Thyroid gland (tissue), 4 donors: Measurements from ENCODE around the gene EMILIN3. TPM values are rescaled to one million over a fixed set of nuclear protein-coding genes. Genes with fewer than 3 reads are reported as not detected.

Experiments used
- DNase-seq, 2 donors: peaks; one replicate each; pipeline ENCODE4 v3.0.0-alpha.2; 2019
- H3K27ac ChIP-seq, 3 donors: fragments of 200-600 bp; sonication (generic); 1 replicate in 2 of 3; 2 replicates in 1 of 3; pipeline ENCODE4 v1.5.1; 2016 to 2019; ENCODE audit warnings: mild to moderate bottlenecking in 1 of 3, moderate library complexity in 1 of 3
- H3K27me3 ChIP-seq: fragments of 200-600 bp; sonication (generic); one replicate; pipeline ENCODE4 v1.5.1; 2019
- H3K36me3 ChIP-seq, 2 donors: fragments of 200-600 bp; sonication (generic); one replicate each; pipeline ENCODE4 v1.5.1; 2016 to 2019
- H3K4me1 ChIP-seq, 2 donors: fragments of 200-600 bp; sonication (generic); one replicate each; pipeline ENCODE4 v1.5.1; 2017 to 2019
- H3K4me3 ChIP-seq, 3 donors: fragments of 200-600 bp; sonication (generic); replicated peaks in 1 of 3; 1 replicate in 2 of 3; 2 replicates in 1 of 3; pipeline ENCODE4 v1.5.1; 2016; ENCODE audit warnings: mild to moderate bottlenecking in 1 of 3
- H3K9me3 ChIP-seq: fragments of 200-600 bp; sonication (generic); one replicate; pipeline ENCODE4 v1.5.1; 2017
- POLR2A ChIP-seq, 2 donors: fragments of 450-650 bp; IDR thresholded peaks; one replicate each; pipeline ENCODE4 v1.6.1; 2017; ENCODE audit warnings: antibody characterized with exemption in 2 of 2, mild to moderate bottlenecking in 2 of 2, moderate library complexity in 1 of 2
- WGBS, 2 donors: methylation state at CpG; one replicate each; pipeline ENCODE4 v1.1.5; 2017; 5-methylcytosine and 5-hydroxymethylcytosine counted together
- intact Hi-C: fragments of 100-400 bp; cut with DNase I; formaldehyde crosslinking; loops from one replicate; pipeline ENCODE4 v1.15.1; 2023
- total RNA-seq, 4 donors: library from RNA; depleted of rRNA; stranded (reverse); fragments of >200 nt; gene quantifications; one replicate each; pipeline ENCODE4 v1.2.3, GENCODE V29; 2016
- TF ChIP-seq, protein P1 (sequence below), 6 experiments: fragments of 200-600 bp in 3 of 6; fragments of 450-650 bp in 3 of 6; sonication (generic) in 3 of 6; IDR thresholded peaks; one replicate each; pipeline ENCODE4 v1.5.1; 2016 to 2019; ENCODE audit warnings: antibody characterized with exemption in 6 of 6, mild to moderate bottlenecking in 2 of 6, inconsistent platforms in 1 of 6, moderate library complexity in 1 of 6

EMILIN3 gene
- total RNA-seq, 4 donors from 2014 or later = 0.27 to 1.3 (median 0.61) TPM

- TF ChIP-seq, protein P1, sequence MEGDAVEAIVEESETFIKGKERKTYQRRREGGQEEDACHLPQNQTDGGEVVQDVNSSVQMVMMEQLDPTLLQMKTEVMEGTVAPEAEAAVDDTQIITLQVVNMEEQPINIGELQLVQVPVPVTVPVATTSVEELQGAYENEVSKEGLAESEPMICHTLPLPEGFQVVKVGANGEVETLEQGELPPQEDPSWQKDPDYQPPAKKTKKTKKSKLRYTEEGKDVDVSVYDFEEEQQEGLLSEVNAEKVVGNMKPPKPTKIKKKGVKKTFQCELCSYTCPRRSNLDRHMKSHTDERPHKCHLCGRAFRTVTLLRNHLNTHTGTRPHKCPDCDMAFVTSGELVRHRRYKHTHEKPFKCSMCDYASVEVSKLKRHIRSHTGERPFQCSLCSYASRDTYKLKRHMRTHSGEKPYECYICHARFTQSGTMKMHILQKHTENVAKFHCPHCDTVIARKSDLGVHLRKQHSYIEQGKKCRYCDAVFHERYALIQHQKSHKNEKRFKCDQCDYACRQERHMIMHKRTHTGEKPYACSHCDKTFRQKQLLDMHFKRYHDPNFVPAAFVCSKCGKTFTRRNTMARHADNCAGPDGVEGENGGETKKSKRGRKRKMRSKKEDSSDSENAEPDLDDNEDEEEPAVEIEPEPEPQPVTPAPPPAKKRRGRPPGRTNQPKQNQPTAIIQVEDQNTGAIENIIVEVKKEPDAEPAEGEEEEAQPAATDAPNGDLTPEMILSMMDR (IDR thresholded peaks at IDR 0.05) = no peak
- no peak for TF ChIP-seq POLR2A (IDR thresholded peaks at IDR 0.05)
- intact Hi-C loops = no loop called here
- WGBS, 2 donors = 93% methylated on average over 11 to 13 of the region's 13 CpGs
- H3K9me3 ChIP-seq = no peaks in the 10 kb centered on the region
- H3K4me3 ChIP-seq = no peak overlapping the region
- H3K4me1 ChIP-seq = peaks cover 5 to 23% of the 10 kb centered on the region in 2 donors
- no peak for DNase-seq
- no peak overlapping the region for H3K27ac ChIP-seq
- no peaks in the 10 kb centered on the region for H3K36me3 ChIP-seq
- peaks cover 14% of the 10 kb centered on the region for H3K27me3 ChIP-seq
These were observed 2.3 kb downstream of the EMILIN3 start for GRCh38 chr20:41364236-41364855.

- 95 to 100% methylated on average over 2 to 6 of the region's 7 CpGs for WGBS, 2 donors
- intact Hi-C loops = no loop called here
- H3K27ac ChIP-seq = no peak overlapping the region
- TF ChIP-seq POLR2A (IDR thresholded peaks at IDR 0.05) = no peak
- TF ChIP-seq, protein P1 (IDR thresholded peaks at IDR 0.05) = no peak
- H3K4me3 ChIP-seq = no peak overlapping the region
- no peaks in the 10 kb centered on the region for H3K36me3 ChIP-seq
- no peak for DNase-seq
- peaks cover 5 to 26% of the 10 kb centered on the region in 2 donors for H3K4me1 ChIP-seq
- peaks cover 14% of the 10 kb centered on the region for H3K27me3 ChIP-seq
- H3K9me3 ChIP-seq = no peaks in the 10 kb centered on the region
These were observed 3.0 kb downstream of the EMILIN3 start for GRCh38 chr20:41363601-41364000.

DNA sequence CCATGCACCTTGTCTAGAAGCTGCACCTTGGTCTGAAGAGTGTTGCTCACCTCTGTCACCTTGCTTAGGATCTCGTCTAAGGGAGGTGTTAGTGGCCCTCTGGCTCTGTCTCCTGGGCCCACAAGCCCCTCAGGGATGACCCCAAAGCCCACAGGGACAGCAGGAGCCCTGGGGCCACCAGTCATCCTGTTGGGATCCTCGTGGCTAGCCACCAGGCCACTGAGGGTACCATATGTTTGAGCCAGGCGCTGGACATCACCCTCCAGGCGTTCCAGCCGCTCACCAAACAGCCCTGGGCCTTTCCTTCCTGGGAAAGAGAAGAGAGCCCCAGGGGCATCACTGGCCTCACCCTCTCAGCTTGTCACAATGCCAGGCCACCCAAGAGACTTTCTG is 3.9 kb downstream of the EMILIN3 start:
- H3K4me1 ChIP-seq = peaks cover 5 to 27% of the 10 kb centered on the region in 2 donors
- H3K27me3 ChIP-seq = peaks cover 14% of the 10 kb centered on the region
- no peak for DNase-seq
- H3K4me3 ChIP-seq = no peak overlapping the region
- 79 to 90% methylated on average over 5 of the region's 5 CpGs for WGBS, 2 donors
- no peak overlapping the region for H3K27ac ChIP-seq
- intact Hi-C loops = no loop called here
- H3K9me3 ChIP-seq = no peaks in the 10 kb centered on the region
- TF ChIP-seq, protein P1 (IDR thresholded peaks at IDR 0.05) = no peak
- no peak for TF ChIP-seq POLR2A (IDR thresholded peaks at IDR 0.05)
- peaks cover 0 to 3% of the 10 kb centered on the region in 2 donors for H3K36me3 ChIP-seq

- DNase-seq = peak; percentile 70 to 82
- Histone ChIP-seq H3K27ac (no peak overlapping the region), H3K27me3 (peaks cover 14% of the 10 kb centered on the region), H3K36me3 (peaks cover 0 to 7% of the 10 kb centered on the region in 2 donors), H3K9me3 (no peaks in the 10 kb centered on the region), H3K4me1 (peaks cover 5 to 27% of the 10 kb centered on the region in 2 donors), H3K4me3 (no peak overlapping the region)
- intact Hi-C loops = no loop called here
- WGBS, 2 donors = 61 to 69% methylated on average over 25 to 30 of the region's 45 CpGs
- TF ChIP-seq, protein P1 (IDR thresholded peaks at IDR 0.05) = no peak
- TF ChIP-seq POLR2A (IDR thresholded peaks at IDR 0.05) = no peak
These were observed 4.6 kb downstream of the EMILIN3 start for GRCh38 chr20:41361757-41362747.
